ENCODE measurements around the gene DVL2.

DVL2 gene

DNA sequence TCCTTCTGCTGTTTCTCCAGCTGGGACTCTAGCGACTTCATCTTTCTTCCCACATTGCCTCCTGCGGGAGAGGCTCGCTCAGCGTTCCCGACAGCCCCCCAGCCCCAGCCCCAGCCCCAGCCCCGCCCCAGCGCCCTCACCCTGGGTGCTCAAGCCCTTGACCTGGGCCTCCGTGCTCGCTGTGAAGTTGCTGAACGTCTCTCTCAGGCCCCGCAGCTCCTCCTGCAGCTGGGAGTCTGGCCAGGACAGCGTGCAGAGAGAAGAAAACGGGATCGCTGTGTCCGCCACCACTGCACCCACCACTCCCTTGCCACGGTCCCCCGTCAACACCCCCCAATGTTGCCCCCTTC is 57.5 kb downstream of the DVL2 start:
- Histone ChIP-seq H3K4me3 (IDR thresholded peaks at IDR 0.05; ENCODE audit: insufficient read depth, low read depth, low read length) (no peak overlapping the region), H3K9ac (no peak overlapping the region), H3K27ac (no peak overlapping the region), H3K36me3 (ENCODE audit: insufficient read depth) (no peaks in the 10 kb centered on the region), H3K27me3 (ENCODE audit: insufficient read depth, low read depth) (no peaks in the 10 kb centered on the region), H3K4me2 (no peak overlapping the region), H3K79me2 (ENCODE audit: insufficient read depth, low read depth) (no peaks in the 10 kb centered on the region), H3K4me1 (ENCODE audit: low read depth, poor library complexity, severe bottlenecking) (no peaks in the 10 kb centered on the region), H2AFZ (ENCODE audit: low read depth) (no peak overlapping the region), H4K20me1 (ENCODE audit: insufficient read depth) (no peaks in the 10 kb centered on the region)
- TF ChIP-seq, protein P1, sequence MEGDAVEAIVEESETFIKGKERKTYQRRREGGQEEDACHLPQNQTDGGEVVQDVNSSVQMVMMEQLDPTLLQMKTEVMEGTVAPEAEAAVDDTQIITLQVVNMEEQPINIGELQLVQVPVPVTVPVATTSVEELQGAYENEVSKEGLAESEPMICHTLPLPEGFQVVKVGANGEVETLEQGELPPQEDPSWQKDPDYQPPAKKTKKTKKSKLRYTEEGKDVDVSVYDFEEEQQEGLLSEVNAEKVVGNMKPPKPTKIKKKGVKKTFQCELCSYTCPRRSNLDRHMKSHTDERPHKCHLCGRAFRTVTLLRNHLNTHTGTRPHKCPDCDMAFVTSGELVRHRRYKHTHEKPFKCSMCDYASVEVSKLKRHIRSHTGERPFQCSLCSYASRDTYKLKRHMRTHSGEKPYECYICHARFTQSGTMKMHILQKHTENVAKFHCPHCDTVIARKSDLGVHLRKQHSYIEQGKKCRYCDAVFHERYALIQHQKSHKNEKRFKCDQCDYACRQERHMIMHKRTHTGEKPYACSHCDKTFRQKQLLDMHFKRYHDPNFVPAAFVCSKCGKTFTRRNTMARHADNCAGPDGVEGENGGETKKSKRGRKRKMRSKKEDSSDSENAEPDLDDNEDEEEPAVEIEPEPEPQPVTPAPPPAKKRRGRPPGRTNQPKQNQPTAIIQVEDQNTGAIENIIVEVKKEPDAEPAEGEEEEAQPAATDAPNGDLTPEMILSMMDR (conservative IDR thresholded peaks at IDR 0.05; ENCODE audit: low read depth, low read length) = no peak

DNA sequence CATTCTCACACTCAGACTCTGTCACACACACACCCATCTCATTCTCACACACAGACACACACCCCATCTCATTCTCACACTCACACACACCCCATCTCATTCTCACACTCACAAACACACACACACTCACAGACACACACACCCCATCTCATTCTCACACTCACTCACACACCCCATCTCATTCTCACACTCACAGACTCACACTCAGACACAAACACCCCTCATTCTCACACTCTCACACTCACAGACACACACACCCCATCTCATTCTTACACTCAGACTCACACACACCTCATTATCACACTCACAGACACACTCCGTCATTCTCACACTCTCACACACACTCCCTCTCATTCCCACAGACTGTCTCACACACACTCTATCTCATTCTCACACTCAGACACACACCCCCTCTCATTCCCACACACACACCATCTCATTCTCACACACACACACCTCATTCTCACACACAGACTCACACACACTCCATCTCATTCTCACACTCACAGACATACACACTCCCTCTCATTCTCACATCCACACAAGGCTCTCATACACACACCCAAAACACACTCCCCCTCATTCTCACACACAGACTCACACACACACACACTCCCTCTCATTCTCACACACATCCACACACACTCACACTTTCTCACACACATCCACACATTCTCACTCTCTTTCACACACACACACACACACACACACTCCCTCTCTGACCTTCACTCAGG is 58.0 kb downstream of the DVL2 start:
- H3K4me3 ChIP-seq (IDR thresholded peaks at IDR 0.05; ENCODE audit: insufficient read depth, low read depth, low read length) = no peak overlapping the region

More for the DNA sequence above, 58.0 kb downstream of the DVL2 start:
- H3K4me2 ChIP-seq = no peak overlapping the region
- H3K27ac ChIP-seq = no peak overlapping the region
- H4K20me1 ChIP-seq (ENCODE audit: insufficient read depth) = no peaks in the 10 kb centered on the region
- H3K79me2 ChIP-seq (ENCODE audit: insufficient read depth, low read depth) = no peaks in the 10 kb centered on the region
- no peak overlapping the region for H2AFZ ChIP-seq (ENCODE audit: low read depth)
- TF ChIP-seq, protein P1 (conservative IDR thresholded peaks at IDR 0.05; ENCODE audit: low read depth, low read length) = no peak
- no peaks in the 10 kb centered on the region for H3K4me1 ChIP-seq (ENCODE audit: low read depth, poor library complexity, severe bottlenecking)
- H3K27me3 ChIP-seq (ENCODE audit: insufficient read depth, low read depth) = no peaks in the 10 kb centered on the region
- no peak overlapping the region for H3K9ac ChIP-seq
- no peaks in the 10 kb centered on the region for H3K36me3 ChIP-seq (ENCODE audit: insufficient read depth)

Data from KMS-11 (cell line).